IPS-18a (cell line): ENCODE results near the gene PC.
"Not testable (repeated sequence)": the region's sequence is repeated elsewhere in the genome, so short reads cannot be mapped to it uniquely, and the experiment has no call there.

ENCODE experiments used
- H3K27ac ChIP-seq: one replicate; pipeline ENCODE4 v1.5.1; 2013; ENCODE audit warnings: low read length
- H3K27me3 ChIP-seq: one replicate; pipeline ENCODE4 v1.6.1; 2013; ENCODE audit warnings: mild to moderate bottlenecking, low read length; ENCODE audit not compliant: control insufficient read depth, insufficient read depth
- H3K36me3 ChIP-seq: one replicate; pipeline ENCODE4 v1.6.1; 2013; ENCODE audit warnings: low read depth, low read length; ENCODE audit not compliant: control insufficient read depth
- H3K4me1 ChIP-seq: one replicate; pipeline ENCODE4 v1.6.1; 2013; ENCODE audit warnings: low read depth, low read length; ENCODE audit not compliant: control insufficient read depth
- H3K4me3 ChIP-seq: one replicate; pipeline ENCODE4 v1.5.1; 2013; ENCODE audit warnings: low read length
- H3K9ac ChIP-seq: one replicate; pipeline ENCODE4 v1.6.1; 2013; ENCODE audit warnings: mild to moderate bottlenecking, low read length, moderate library complexity
- H3K9me3 ChIP-seq: one replicate; pipeline ENCODE4 v1.6.1; 2013; ENCODE audit warnings: low read depth, low read length; ENCODE audit not compliant: control insufficient read depth

PC gene

DNA sequence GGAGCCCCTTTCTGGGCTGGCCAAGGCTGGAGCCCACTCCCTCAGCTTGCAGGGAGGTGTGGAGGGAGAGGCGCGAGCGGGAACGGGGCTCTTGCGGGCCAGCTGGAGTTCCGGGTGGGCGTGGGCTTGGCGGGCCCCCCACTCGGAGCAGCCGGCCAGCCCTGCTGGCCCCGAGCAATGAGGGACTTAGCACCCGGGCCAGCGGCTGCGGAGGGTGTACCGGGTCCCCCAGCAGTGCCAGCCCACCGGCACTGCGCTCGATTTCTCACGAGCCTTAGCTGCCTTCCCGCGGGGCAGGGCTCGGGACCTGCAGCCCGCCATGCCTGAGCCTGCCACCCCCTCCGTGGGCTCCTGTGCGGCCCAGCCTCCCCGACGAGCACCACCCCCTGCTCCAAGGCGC, 30.6 kb upstream of the PC start:
- not testable (repeated sequence) for H3K36me3 ChIP-seq, H3K4me1 ChIP-seq, H3K27me3 ChIP-seq, H3K9ac ChIP-seq, H3K27ac ChIP-seq, H3K9me3 ChIP-seq, H3K4me3 ChIP-seq

GRCh38 chr11:66987924-66988637, 29.9 kb upstream of the PC start:
- Histone ChIP-seq H3K27ac (no peak overlapping the region), H3K9me3 (no peaks in the 10 kb centered on the region), H3K4me3 (no peak overlapping the region), H3K36me3 (no peaks in the 10 kb centered on the region), H3K9ac (no peak overlapping the region), H3K27me3 (no peaks in the 10 kb centered on the region), H3K4me1 (no peaks in the 10 kb centered on the region)

DNA sequence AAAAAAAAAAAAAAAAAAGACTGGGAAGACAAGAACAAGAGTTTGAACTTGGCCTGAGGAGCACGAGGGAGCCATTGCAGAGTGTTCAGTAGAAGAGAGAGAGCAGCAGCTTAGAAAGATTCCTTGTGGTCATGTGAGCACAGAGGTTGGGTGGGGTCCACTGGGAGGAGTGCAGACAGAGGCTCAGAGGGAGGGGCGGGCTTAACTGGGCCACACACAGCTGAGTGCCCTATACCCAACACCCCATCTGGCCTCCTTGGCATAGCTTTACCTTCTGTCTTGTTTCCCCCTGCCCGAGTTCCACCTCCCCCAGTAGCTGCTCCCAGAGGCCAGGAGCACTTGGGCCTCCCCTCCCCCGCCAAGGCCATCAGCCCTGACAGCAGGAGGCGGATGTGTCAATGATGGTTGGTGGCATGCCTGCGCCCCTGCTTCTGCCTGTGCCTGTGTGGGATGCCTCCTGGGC, 29.0 kb upstream of the PC start:
- H3K27me3 ChIP-seq: no peaks in the 10 kb centered on the region
- H3K4me1 ChIP-seq: no peaks in the 10 kb centered on the region
- no peak overlapping the region for H3K27ac ChIP-seq
- no peaks in the 10 kb centered on the region for H3K9me3 ChIP-seq
- H3K9ac ChIP-seq: no peak overlapping the region
- H3K36me3 ChIP-seq: no peaks in the 10 kb centered on the region
- H3K4me3 ChIP-seq: no peak overlapping the region

GRCh38 chr11:66986178-66986545, 28.0 kb upstream of the PC start:
- Histone ChIP-seq H3K9ac (no peak overlapping the region), H3K9me3 (no peaks in the 10 kb centered on the region), H3K36me3 (no peaks in the 10 kb centered on the region), H3K27ac (no peak overlapping the region), H3K4me1 (no peaks in the 10 kb centered on the region), H3K27me3 (no peaks in the 10 kb centered on the region), H3K4me3 (no peak overlapping the region)

DNA sequence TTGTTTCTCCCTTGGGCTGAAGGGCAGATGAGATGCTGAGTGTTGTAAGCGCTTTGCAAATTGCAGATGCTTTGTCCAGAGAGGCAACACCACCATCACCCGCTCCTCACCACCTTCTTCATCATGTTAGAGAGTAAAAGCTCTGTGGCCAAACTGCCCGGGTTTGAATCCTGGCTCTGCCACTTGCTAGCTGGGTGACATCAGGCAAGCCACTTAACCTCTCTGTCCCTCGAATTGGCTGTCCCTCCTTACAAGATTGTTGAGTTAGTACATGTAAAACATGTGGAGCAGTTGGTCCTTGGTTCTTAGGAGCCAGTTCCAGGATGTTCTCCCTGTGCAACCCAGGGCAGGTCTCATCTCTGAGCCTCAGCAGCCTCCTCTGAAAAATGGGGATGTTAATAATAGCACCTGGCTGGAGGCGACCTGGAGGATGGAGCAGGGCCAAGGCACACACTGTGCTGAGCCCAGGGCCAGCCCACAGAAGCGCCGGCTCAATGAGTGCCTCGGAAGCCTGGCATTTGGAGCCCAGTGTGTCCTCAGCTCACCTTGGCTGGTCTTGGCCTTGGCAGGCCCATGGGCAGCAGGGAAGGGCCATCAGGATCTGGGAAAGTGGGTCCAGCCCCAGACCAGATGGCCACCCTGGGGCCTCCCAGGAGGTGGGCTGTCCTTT, 27.5 kb upstream of the PC start:
- Histone ChIP-seq H3K4me1 (no peaks in the 10 kb centered on the region), H3K27me3 (no peaks in the 10 kb centered on the region), H3K9me3 (no peaks in the 10 kb centered on the region), H3K27ac (no peak overlapping the region), H3K36me3 (no peaks in the 10 kb centered on the region), H3K9ac (no peak overlapping the region), H3K4me3 (no peak overlapping the region)

GRCh38 chr11:66983275-66983924, 25.2 kb upstream of the PC start:
- Histone ChIP-seq H3K27ac (no peak overlapping the region), H3K27me3 (no peaks in the 10 kb centered on the region), H3K9ac (no peak overlapping the region), H3K9me3 (no peaks in the 10 kb centered on the region), H3K4me1 (no peaks in the 10 kb centered on the region), H3K36me3 (no peaks in the 10 kb centered on the region), H3K4me3 (no peak overlapping the region)

DNA sequence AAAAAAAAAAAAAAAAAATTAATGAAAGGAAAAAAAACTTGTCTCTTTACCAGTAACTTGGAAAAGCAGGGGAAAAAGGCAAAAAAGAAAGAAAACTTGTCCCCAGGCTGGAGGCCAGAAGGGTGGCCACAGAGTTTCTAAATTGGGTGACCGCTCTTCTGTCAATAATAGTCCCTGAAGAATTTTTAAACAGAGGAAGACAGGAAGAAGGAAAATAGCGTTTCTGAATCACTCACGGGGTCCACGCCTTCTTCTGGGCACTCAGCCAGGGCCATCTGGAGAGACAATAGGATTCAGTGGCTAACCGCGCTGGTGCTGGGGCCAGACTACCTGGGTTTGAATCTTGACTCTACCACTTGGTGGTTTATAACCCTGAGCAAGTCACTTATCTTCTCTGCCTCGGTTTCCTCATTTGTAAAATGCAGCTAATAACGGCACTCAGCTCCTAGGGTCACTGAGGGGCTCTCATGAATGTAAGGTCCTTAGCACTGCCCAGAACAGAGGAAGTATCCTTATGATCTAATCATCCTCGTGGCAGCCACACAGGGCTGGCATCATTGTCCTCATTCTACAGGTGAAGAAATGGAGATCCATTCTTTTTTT, 23.9 kb upstream of the PC start:
- Histone ChIP-seq H3K9ac (no peak overlapping the region), H3K4me3 (no peak overlapping the region), H3K36me3 (no peaks in the 10 kb centered on the region)

GRCh38 chr11:66979336-66979980, 21.3 kb upstream of the PC start:
- H3K9ac ChIP-seq: no peak overlapping the region
- H3K27ac ChIP-seq: no peak overlapping the region
- H3K36me3 ChIP-seq: no peaks in the 10 kb centered on the region
- H3K9me3 ChIP-seq: no peaks in the 10 kb centered on the region
- H3K4me3 ChIP-seq: no peak overlapping the region
- H3K4me1 ChIP-seq: no peaks in the 10 kb centered on the region
- H3K27me3 ChIP-seq: no peaks in the 10 kb centered on the region

More for the DNA sequence above, 23.9 kb upstream of the PC start:
- Histone ChIP-seq H3K9me3 (no peaks in the 10 kb centered on the region), H3K27me3 (no peaks in the 10 kb centered on the region), H3K27ac (no peak overlapping the region), H3K4me1 (no peaks in the 10 kb centered on the region)

DNA sequence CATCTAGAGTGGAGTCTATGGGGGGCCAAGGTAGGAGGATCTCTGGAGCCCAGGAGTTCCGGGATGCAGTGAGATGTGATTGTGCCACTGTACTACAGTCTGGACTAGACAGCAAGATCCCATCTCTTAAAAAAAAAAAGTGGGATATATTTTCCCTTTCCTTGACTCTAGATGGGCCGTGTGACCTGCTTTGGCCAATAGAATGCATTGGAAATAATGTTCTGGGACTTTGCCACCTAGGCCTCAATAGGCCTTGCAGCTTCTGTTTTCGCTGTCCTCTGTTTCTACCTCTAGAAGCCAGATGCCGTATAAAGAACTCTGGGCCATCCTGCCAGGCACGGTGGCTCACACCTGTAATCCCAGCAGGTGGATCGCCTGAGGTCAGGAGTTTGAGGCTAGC, 20.5 kb upstream of the PC start:
- Histone ChIP-seq H3K27me3 (no peaks in the 10 kb centered on the region), H3K4me3 (no peak overlapping the region), H3K9ac (no peak overlapping the region), H3K4me1 (no peaks in the 10 kb centered on the region), H3K9me3 (no peaks in the 10 kb centered on the region), H3K36me3 (no peaks in the 10 kb centered on the region), H3K27ac (no peak overlapping the region)

GRCh38 chr11:66978229-66978628, 20.0 kb upstream of the PC start:
- Histone ChIP-seq H3K9ac (no peak overlapping the region), H3K27ac (no peak overlapping the region), H3K27me3 (no peaks in the 10 kb centered on the region), H3K4me3 (no peak overlapping the region), H3K36me3 (no peaks in the 10 kb centered on the region), H3K9me3 (no peaks in the 10 kb centered on the region), H3K4me1 (no peaks in the 10 kb centered on the region)

GRCh38 chr11:66976925-66977324, 18.7 kb upstream of the PC start:
- no peaks in the 10 kb centered on the region for H3K36me3 ChIP-seq
- H3K9ac ChIP-seq: no peak overlapping the region
- H3K27me3 ChIP-seq: no peaks in the 10 kb centered on the region
- H3K27ac ChIP-seq: no peak overlapping the region
- H3K9me3 ChIP-seq: no peaks in the 10 kb centered on the region
- no peak overlapping the region for H3K4me3 ChIP-seq
- H3K4me1 ChIP-seq: no peaks in the 10 kb centered on the region
